ENCODE measurements around the gene UBE2E2. TPM values are rescaled to one million over a fixed set of nuclear protein-coding genes. Genes with fewer than 3 reads are reported as not detected.
A peak's percentile ranks its signal among the peaks of the same experiment; 100 is the strongest.

UBE2E2 gene
- total and polyA plus RNA-seq, 4 donors: 21.5 to 87.5 (median 29.0) TPM

DNA sequence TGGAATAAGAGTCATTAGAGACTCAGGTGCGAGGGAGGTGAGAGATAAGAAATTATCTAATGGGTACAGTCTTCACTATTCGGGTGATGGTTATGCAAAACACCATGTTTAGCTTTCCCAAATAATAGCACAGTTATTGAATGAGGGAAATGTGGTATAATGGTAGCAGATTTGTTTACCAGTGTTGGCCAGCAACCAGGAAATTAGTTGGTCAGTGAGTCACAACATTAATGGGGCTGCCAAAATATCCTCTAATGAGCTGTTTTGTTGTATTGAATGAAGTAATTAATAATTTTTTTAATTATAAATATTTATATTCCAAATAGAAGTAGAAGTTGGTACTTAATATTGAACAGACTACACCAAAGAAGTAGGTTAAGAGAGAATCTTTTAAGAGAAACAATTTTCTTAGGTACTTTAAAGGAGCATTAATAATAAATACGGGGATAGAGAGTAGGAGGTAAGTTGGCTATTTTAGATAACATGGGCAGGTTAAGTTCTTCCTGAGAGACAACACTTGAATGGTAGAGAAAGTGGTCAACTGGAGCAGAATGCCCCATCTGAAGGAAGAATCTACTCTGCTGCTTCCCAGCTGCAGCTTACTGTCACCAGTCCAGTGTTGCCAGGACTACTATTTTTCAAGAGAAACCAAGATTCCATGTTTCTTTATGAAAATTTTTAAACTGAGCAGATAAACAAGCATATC, 218.8 kb downstream of the UBE2E2 start:
- Histone ChIP-seq H3K27me3 (ENCODE audit: control insufficient read depth in 3 of 3, insufficient read depth in 3 of 3, low read length in 2 of 3) (no peaks in the 10 kb centered on the region), H3K27ac (ENCODE audit: low read depth in 1 of 2, low read length in 1 of 2) (no peak overlapping the region), H3K36me3 (ENCODE audit: control insufficient read depth in 4 of 4, insufficient read depth in 4 of 4, low read length in 4 of 4) (no peaks in the 10 kb centered on the region), H3K9ac (ENCODE audit: insufficient read depth in 1 of 2, low read length in 2 of 2) (no peak overlapping the region), H3K4me1 (ENCODE audit: control insufficient read depth in 5 of 5, insufficient read depth in 5 of 5, low read length in 5 of 5) (peaks cover 0 to 17% (median 3%) of the 10 kb centered on the region in 5 donors), H3K4me3 (no peak overlapping the region), H3K9me3 (ENCODE audit: control insufficient read depth in 4 of 4, insufficient read depth in 3 of 4, low read length in 3 of 4) (peaks cover 0 to 3% (median 0%) of the 10 kb centered on the region in 4 donors)
- no peak for ATAC-seq (ENCODE audit: insufficient read depth, low FRiP score)
- TF ChIP-seq, protein P1, sequence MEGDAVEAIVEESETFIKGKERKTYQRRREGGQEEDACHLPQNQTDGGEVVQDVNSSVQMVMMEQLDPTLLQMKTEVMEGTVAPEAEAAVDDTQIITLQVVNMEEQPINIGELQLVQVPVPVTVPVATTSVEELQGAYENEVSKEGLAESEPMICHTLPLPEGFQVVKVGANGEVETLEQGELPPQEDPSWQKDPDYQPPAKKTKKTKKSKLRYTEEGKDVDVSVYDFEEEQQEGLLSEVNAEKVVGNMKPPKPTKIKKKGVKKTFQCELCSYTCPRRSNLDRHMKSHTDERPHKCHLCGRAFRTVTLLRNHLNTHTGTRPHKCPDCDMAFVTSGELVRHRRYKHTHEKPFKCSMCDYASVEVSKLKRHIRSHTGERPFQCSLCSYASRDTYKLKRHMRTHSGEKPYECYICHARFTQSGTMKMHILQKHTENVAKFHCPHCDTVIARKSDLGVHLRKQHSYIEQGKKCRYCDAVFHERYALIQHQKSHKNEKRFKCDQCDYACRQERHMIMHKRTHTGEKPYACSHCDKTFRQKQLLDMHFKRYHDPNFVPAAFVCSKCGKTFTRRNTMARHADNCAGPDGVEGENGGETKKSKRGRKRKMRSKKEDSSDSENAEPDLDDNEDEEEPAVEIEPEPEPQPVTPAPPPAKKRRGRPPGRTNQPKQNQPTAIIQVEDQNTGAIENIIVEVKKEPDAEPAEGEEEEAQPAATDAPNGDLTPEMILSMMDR (IDR thresholded peaks at IDR 0.05; ENCODE audit: control extremely low read depth, extremely low read depth): no peak
- WGBS, 2 donors: 75 to 91% methylated on average over 3 of the region's 3 CpGs
- peak; percentile 24 to 72 (median 52) for DNase-seq

- Histone ChIP-seq H3K36me3 (ENCODE audit: control insufficient read depth in 4 of 4, insufficient read depth in 4 of 4, low read length in 4 of 4) (no peaks in the 10 kb centered on the region), H3K4me3 (no peak overlapping the region), H3K27ac (ENCODE audit: low read depth in 1 of 2, low read length in 1 of 2) (no peak overlapping the region), H3K27me3 (ENCODE audit: control insufficient read depth in 3 of 3, insufficient read depth in 3 of 3, low read length in 2 of 3) (no peaks in the 10 kb centered on the region), H3K9me3 (ENCODE audit: control insufficient read depth in 4 of 4, insufficient read depth in 3 of 4, low read length in 3 of 4) (peaks cover 0 to 3% (median 0%) of the 10 kb centered on the region in 4 donors), H3K9ac (ENCODE audit: insufficient read depth in 1 of 2, low read length in 2 of 2) (no peak overlapping the region), H3K4me1 (ENCODE audit: control insufficient read depth in 5 of 5, insufficient read depth in 5 of 5, low read length in 5 of 5) (peaks cover 0 to 17% (median 3%) of the 10 kb centered on the region in 5 donors)
- DNase-seq (no peak), ATAC-seq (ENCODE audit: insufficient read depth, low FRiP score) (no peak)
- TF ChIP-seq, protein P1 (IDR thresholded peaks at IDR 0.05; ENCODE audit: control extremely low read depth, extremely low read depth): no peak
These were observed 219.4 kb downstream of the UBE2E2 start for GRCh38 chr3:23422517-23422851.

- Histone ChIP-seq H3K4me1 (ENCODE audit: control insufficient read depth in 5 of 5, insufficient read depth in 5 of 5, low read length in 5 of 5) (peaks cover 0 to 17% (median 3%) of the 10 kb centered on the region in 5 donors), H3K36me3 (ENCODE audit: control insufficient read depth in 4 of 4, insufficient read depth in 4 of 4, low read length in 4 of 4) (no peaks in the 10 kb centered on the region), H3K27ac (ENCODE audit: low read depth in 1 of 2, low read length in 1 of 2) (no peak overlapping the region), H3K4me3 (no peak overlapping the region), H3K27me3 (ENCODE audit: control insufficient read depth in 3 of 3, insufficient read depth in 3 of 3, low read length in 2 of 3) (no peaks in the 10 kb centered on the region), H3K9me3 (ENCODE audit: control insufficient read depth in 4 of 4, insufficient read depth in 3 of 4, low read length in 3 of 4) (peaks cover 0 to 3% (median 0%) of the 10 kb centered on the region in 4 donors), H3K9ac (ENCODE audit: insufficient read depth in 1 of 2, low read length in 2 of 2) (no peak overlapping the region)
- TF ChIP-seq, protein P1 (IDR thresholded peaks at IDR 0.05; ENCODE audit: control extremely low read depth, extremely low read depth): no peak
- 93 to 98% methylated on average over 3 of the region's 3 CpGs for WGBS, 2 donors
- DNase-seq (no peak), ATAC-seq (ENCODE audit: insufficient read depth, low FRiP score) (no peak)
These were observed 222.3 kb downstream of the UBE2E2 start for GRCh38 chr3:23425410-23425809.

Measured in lung (tissue), 12 donors.